GM18909 (cell line): ENCODE measurements around the gene SYNGR1.
"Not testable (repeated sequence)": the region's sequence is repeated elsewhere in the genome, so short reads cannot be mapped to it uniquely, and the experiment has no call there.

Source experiments
- ATAC-seq: cut with Tn5 transposase; IDR thresholded peaks from one replicate; pipeline ENCODE4 v1.9.1; 2021; ENCODE audit warnings: mild to moderate bottlenecking; ENCODE audit not compliant: unreplicated experiment, poor library complexity

SYNGR1 gene

GRCh38 chr22:39395936-39396796 is 46.4 kb downstream of the SYNGR1 start:
- ATAC-seq: no peak

DNA sequence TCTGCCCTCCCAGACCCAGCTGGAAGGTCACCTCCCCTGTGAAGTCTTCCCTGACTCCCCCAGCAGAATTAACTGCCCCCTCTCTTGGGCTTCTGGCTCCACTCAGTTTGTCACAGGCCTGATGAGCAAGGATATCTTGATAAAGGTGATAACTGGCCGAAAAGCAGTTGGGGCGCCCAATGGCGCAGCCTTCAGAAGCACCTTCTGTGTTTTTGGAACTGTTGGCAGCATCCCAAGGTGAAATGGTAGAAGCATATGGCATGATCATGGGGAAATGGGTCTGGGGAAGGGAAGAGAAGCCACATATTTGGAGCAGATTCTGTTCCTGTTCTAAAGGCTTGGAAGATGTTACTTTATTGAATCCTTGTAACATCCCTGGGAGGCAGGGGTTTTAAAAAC is 47.0 kb downstream of the SYNGR1 start:
- no peak for ATAC-seq

DNA sequence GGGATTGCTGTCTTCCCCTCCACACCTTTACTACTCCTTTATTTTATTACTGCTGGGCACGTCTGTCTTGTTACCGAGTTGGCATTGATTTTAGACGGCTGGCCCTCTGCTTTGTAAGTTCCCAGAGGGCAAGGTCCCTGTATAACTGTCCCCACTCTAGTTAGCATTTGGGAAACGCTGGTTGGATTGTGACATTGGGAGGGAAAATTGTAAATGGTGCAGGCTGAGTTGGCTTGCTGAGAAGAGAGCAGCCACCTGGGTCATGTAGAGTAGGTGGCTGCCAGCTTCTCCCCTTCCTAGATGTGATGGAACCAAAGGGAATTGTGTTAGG is 51.5 kb downstream of the SYNGR1 start:
- no peak for ATAC-seq

DNA sequence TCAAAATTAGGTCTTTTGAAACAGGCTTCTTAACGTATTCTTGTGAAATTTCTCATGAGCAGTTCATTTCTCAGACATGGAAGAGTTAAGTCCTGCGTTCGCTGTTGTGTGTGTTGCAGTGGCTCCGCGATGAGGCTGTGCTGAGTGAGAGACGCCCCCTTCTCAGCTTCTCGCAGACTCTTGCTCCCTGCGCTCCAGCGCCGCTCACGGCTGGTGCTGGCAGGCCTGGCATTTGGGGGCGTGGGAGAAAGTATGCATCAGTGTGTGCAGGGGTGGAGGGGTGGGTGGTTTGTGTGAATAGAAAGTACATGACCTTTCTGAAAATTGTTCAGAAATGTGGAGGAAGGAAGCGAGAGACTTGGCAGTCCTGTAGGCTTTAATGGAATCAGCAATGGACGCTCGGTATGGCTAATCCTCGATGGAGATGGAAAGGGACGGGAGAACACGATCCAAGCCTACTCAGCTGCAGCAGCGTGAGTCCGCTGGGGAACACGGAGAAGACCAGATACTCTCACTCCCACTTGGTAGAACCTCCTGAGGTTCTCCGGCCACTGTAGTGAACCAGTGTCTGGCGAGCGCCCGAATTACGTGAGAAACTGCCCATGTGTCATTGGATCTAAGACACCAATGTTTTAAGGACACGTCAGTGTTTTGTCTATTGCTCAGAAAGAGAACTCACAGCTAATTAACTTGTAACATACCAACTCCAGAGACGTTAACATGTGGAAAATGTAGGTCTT is 55.7 kb downstream of the SYNGR1 start:
- no peak for ATAC-seq

GRCh38 chr22:39408173-39408572 is 58.4 kb downstream of the SYNGR1 start:
- no peak for ATAC-seq

DNA sequence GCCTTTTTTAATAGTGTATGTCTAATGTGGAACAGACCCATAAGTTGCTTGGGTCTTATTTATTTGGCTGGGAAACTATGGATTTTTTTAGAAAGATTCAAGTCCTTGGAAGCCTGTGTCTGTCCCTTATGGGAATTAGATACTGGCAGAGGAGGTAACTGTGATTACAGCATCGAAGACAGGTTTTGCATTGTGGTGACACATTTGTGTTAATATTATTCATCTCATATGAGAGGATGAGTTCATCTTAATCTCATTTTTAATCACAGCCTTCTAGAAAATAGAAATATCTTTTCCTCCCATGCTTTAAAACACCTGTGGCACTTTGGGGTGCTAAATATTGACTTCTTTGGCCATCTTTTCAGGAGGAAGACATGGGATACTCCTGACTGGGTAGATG is 59.0 kb downstream of the SYNGR1 start:
- ATAC-seq: no peak

DNA sequence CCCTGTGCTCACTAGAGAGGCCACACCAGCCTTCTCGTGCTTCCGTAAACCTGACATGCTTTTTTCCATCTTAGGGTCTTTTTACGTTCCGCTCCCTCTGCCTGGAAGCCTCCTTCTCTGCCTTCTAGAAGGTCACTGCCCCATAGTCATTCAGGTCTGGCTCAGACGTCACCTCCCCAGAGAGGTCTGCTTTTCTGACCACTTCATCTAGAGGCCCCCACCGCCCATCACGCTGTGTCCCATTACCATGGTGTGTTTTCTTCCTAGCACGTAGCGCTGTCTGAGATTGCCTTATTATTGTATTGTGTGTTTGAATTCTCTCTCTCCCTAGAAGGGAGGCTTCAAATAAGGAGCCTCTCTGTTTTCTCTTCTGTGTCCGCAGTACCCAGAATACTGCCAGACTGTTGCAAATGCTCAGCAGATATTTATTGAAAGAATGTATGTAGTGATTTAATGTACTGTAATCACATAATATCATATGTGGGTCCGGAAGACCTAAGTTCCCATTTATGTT is 59.8 kb downstream of the SYNGR1 start:
- ATAC-seq: no peak

- ATAC-seq: no peak
These were observed 60.5 kb downstream of the SYNGR1 start for GRCh38 chr22:39410264-39410663.

- not testable (repeated sequence) for ATAC-seq
These were observed 62.1 kb downstream of the SYNGR1 start for GRCh38 chr22:39411828-39412365.

- ATAC-seq: not testable (repeated sequence)
These were observed 63.4 kb downstream of the SYNGR1 start for GRCh38 chr22:39413204-39413603.

- ATAC-seq: no peak
These were observed 64.6 kb downstream of the SYNGR1 start for GRCh38 chr22:39414377-39414776.

- no peak for ATAC-seq
These were observed 65.1 kb downstream of the SYNGR1 start for GRCh38 chr22:39414886-39415285.

DNA sequence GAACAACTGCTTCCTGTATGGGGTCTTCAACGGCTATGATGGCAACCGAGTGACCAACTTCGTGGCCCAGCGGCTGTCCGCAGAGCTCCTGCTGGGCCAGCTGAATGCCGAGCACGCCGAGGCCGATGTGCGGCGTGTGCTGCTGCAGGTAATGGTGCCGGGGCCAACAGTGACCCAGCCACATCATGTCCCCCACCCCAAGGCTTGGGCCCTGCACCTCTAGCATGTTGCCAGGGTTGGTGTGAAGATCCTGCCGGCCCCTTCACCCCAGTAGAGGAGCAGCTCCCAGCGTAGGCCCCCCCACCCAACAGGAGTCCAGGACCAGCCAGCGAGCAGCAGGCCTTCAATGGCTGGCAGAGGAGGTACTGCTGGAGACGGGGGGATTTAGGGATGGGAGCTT is 65.7 kb downstream of the SYNGR1 start:
- no peak for ATAC-seq

GRCh38 chr22:39416319-39416718 is 66.5 kb downstream of the SYNGR1 start:
- no peak for ATAC-seq

GRCh38 chr22:39417641-39418040 is 67.8 kb downstream of the SYNGR1 start:
- no peak for ATAC-seq

- ATAC-seq: no peak
These were observed 68.9 kb downstream of the SYNGR1 start for GRCh38 chr22:39418696-39419095.

DNA sequence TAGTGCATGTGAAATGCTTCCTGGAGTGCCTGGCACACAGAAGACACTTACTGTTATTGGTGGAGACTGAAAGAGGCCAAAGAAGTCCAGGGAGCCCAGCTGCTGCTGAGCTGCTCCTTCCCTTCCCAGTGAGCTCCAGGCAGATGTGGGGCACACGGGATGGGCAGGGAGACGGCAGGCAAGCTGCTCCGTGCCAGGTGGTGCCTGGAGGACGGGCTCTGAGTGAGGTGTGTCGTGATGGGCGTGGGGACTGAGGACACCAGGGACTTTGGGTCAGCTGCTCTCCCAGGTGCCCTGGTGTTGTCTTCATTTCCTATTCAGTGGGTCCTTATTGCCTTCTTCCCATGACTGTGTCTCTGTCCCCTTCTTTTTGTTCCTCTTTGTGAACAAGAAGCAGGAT is 69.3 kb downstream of the SYNGR1 start:
- ATAC-seq: no peak

- no peak for ATAC-seq
These were observed 70.1 kb downstream of the SYNGR1 start for GRCh38 chr22:39419911-39420310.

DNA sequence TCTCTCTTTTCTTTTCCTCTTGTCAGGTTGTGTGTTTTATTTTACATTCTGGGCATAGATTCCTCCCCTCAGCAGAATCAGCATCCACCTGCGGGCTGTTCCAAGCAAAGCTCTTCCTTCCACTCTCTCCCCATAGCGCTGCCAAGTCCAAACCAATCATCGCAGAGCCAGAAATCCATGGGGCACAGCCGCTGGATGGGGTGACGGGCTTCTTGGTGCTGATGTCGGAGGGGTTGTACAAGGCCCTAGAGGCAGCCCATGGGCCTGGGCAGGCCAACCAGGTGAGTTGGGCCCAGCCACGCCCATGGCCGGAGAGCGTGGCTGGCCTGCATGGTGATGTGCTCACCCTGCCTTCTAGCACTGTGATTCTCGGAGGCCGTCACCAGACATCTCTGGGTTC is 71.9 kb downstream of the SYNGR1 start:
- ATAC-seq: no peak

DNA sequence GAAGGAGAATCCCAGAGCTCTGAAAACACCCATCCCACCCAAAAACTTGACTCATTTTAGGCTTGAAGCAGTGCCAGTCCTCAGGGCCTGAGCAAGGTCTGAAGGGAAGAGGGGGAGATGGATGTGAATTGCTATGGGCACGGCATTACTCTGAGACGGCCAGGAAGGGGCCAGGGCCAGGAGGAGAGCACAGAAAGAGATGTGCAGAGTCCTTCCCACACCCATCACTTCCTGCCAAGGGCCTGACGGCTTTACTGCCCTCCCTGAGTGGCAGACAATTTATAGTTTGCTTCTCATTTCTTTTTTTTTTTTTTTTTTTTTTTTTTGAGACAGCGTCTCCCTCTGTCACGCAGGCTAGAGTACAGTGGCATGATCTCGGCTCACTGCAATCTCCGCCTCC is 72.3 kb downstream of the SYNGR1 start:
- ATAC-seq: no peak

GRCh38 chr22:39422721-39423120 is 72.9 kb downstream of the SYNGR1 start:
- ATAC-seq: no peak
